Gastroesophageal sphincter (tissue), 3 donors: ENCODE measurements around the gene PSMC3.

Experiments
- EP300 ChIP-seq: sonication (generic); formaldehyde crosslinking; IDR thresholded peaks from one replicate; pipeline ENCODE4 v1.6.1; 2017; ENCODE audit warnings: antibody characterized with exemption, mild to moderate bottlenecking
- POLR2AphosphoS5 ChIP-seq: sonication (generic); formaldehyde crosslinking; IDR thresholded peaks from one replicate; pipeline ENCODE4 v1.6.1; 2017; ENCODE audit warnings: antibody characterized with exemption
- TF ChIP-seq, protein P1 (sequence below), 4 experiments: fragments of 200-600 bp in 2 of 4; fragments of 450-650 bp in 2 of 4; sonication (generic) in 1 of 4; IDR thresholded peaks; one replicate each; pipeline ENCODE4 v1.5.1; 2017 to 2019; ENCODE audit warnings: antibody characterized with exemption in 4 of 4, mild to moderate bottlenecking in 2 of 4, moderate library complexity in 2 of 4

GRCh38 chr11:47460571-47461235, 34.5 kb upstream of the PSMC3 start:
- TF ChIP-seq, protein P1, sequence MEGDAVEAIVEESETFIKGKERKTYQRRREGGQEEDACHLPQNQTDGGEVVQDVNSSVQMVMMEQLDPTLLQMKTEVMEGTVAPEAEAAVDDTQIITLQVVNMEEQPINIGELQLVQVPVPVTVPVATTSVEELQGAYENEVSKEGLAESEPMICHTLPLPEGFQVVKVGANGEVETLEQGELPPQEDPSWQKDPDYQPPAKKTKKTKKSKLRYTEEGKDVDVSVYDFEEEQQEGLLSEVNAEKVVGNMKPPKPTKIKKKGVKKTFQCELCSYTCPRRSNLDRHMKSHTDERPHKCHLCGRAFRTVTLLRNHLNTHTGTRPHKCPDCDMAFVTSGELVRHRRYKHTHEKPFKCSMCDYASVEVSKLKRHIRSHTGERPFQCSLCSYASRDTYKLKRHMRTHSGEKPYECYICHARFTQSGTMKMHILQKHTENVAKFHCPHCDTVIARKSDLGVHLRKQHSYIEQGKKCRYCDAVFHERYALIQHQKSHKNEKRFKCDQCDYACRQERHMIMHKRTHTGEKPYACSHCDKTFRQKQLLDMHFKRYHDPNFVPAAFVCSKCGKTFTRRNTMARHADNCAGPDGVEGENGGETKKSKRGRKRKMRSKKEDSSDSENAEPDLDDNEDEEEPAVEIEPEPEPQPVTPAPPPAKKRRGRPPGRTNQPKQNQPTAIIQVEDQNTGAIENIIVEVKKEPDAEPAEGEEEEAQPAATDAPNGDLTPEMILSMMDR (IDR thresholded peaks at IDR 0.05): no peak
- no peak for TF ChIP-seq POLR2AphosphoS5
- TF ChIP-seq EP300: no peak
